ENCODE measurements around the gene KRT37.

Gene KRT37

DNA sequence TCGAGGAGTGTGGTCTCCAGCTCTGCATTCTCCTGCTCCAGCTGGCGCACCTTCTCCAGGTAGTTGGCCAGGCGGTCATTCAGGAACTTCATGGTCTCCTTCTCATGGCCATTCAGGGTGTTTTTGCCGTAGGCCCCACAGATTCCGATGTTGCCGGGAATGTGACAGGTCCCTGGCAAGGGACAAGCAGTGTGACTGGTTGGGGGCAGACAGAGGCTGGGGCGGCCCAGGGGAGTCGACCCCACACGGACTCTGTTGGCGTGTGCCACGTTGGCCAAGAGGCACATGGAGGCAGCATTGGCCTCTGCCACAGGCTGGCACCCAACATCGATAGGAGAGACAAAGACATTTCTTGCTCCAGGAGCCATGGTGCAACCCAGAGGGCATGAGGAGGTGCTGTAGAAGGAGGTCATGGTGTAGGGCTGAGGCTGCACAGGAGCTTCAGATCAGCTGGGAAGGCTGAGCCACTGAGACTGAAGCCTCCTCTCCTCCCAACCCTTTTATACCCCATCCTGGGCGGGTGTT lies at the start of gene KRT37:
Gene KRT37, minus strand, starts transcription at position 475 of the 525 bp plus-strand sequence. Its CDS starts 62 bp downstream, at position 413.
- DNase-seq (ENCODE audit: low read depth, low spot score) = no peak

DNA sequence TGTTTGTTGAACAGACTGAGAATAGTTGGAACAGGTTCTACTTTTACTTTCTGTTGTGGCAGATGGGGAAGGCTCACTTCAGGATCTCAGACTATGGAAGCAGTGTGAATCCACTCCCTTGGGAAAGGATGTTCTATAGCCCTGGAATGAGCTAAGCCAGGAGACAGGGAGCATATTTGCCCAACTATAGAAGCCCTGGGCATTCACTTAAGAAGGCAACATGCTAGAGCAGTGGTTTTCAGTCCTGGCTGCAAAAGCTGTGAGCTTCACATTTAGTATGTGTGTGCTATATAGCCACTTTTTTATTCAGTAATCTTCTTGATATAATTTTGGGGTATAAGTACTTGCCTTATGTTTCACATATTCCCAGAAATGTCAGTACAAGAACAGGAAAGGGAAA lies 44.0 kb upstream of the KRT37 start:
- no peak for DNase-seq (ENCODE audit: low read depth, low spot score)

DNA sequence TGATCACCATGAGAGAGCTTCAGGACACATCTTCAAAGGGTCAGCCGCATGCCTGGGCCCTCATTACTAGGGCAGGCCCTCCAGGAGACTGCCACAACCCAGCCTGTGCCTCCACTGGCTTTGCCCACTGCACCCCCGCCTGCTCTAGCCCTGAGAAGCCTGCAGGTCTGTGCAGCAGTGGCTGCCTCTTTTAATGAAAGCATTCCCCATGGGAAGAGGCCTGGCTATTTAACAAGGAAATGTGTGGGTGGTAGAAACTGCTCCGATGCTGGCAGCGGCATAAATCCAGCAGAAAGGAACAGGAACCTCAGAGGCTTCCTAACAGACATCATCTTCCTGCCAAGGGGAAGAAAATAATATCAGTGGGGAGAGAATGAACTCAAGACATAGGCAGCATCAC lies 43.2 kb upstream of the KRT37 start:
- no peak for DNase-seq (ENCODE audit: low read depth, low spot score)

DNA sequence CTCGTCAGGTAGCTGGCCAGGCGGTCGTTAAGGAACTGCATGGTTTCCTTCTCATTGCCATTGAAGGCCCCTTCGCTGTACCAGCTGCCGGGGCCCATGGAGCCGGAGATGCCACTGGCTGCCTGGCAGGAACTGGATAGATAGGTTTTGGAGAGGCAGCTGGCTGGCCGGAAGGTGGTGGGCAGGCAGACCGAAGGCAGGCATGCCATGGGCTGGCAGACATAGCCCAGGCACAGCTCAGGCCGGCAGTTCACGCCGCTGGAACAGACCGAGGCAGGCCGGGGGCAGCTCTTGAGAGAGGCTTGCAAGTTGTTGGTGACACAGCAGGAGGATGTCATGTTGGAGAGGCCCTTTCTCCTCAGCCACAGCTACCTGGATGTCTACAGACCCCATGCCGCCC lies 42.6 kb upstream of the KRT37 start, which contains the start of gene KRT32:
Gene KRT32, minus strand, starts transcription at position 399 of the 400 bp plus-strand sequence. Its CDS starts 61 bp downstream, at position 338.
- no peak for DNase-seq (ENCODE audit: low read depth, low spot score)

DNA sequence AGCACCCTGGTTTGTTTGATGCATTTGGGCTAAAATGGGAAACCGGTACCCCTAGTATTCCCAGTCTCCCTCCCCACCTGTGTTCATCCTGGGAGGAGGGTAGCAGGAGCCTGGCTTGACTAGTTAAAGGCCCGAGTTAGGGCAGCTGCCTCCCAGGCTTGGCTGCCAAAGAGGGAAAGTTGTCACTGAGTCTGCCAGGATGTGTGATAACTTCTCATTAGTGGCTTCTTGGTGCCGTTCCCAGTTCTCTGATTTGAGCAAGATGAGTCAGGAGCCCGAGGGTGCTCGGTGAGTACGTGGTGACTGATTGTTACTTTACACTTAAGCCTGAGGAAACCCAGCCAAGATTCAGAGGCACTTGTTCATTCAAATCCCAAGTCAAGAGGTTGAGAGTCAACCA lies 40.3 kb upstream of the KRT37 start:
- DNase-seq (ENCODE audit: low read depth, low spot score) = no peak

DNA sequence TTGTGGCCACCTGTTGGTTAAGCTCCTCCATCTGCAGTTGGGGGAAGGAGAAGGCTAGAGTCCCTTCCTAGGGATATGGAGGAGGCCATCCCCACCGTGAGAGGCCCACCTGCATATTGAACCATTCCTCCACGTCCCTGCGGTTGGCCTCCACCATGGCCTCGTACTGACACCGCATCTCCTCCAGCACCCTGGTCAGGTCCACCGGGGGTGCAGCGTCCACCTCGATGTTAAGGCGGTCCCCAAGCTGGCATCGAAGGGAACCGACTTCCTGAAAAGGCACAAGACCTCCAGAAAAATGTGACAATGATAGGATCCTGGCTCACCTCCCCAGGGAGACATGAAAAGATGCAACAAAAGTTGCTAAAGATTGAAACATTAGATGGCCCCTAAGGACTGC lies 39.8 kb upstream of the KRT37 start:
- DNase-seq (ENCODE audit: low read depth, low spot score) = no peak

DNA sequence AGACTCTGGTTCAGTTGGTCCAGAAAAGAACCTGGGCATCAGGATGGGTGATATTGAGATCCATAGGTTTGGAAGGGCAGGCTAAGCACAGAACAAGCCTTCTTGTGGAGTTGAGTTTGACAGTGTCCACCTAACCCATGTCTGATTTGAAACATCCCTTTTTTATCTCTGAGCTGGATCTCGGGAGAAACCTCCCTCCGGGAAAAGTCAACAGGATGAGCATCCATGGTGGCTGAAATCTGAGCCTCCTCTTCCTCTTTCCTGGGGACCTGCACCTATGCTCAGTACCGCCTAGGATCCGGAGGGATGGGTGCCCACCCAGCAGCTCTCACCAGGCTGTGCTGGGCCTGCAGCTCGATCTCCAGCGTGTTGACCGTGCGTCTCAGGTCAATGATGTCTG lies 39.4 kb upstream of the KRT37 start:
- no peak for DNase-seq (ENCODE audit: low read depth, low spot score)

DNA sequence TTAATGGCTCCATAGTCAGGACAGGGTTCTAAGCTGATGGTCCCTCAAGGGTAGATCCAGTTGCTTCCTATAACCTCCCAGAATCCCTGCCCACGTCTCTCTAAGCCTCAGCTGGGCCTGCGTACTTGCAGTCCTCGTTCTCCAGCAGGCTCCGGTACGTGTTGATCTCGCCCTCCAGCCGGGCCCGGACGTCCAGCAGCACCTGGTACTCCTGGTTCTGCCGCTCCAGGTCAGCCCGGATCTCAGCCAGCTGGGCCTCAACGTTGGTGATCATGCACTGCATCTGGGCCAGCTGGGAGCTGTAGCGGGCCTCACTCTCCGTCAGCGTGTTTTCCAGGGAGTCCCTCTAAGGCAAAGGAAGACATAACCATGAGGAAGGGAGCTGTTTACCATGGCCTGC lies 38.3 kb upstream of the KRT37 start:
- DNase-seq (ENCODE audit: low read depth, low spot score) = no peak

DNA sequence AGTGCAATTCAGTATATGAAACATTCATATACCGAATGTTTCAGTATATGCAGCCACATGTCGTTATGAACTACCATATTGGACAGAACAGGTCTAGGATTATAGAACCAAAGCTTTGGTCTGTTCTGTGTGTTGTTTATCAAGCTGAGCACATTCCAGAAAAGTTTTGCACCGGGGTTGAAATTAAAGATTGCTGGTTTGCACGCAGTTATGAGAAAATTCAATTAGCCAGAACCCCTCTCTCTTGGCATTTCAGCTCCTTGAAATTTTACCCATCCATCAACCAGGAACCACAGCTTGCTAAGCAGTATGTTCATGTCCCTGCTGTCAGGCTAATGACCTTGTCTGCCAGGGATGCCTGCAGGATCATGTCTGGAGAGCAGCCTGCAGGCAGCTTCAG lies 33.3 kb upstream of the KRT37 start:
- DNase-seq (ENCODE audit: low read depth, low spot score) = no peak

DNA sequence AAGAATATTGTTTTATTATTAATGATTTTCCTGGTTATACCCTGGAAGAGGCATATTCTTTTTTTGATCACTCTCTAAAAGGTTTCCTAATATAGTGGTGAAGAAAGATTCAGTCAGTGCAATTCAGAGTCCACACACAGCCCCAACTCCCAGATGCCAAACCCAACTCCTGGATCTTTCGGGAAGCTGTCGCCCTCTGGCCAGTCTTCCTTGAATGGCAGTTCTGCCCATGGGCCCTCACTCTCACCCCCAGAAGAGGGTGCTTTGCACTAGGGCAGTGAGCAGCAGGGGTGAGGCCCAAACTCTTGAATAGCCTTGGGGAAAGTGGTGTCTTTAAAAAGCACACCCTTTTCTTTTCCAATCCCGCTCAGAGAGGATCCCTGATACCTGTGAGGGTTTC lies 31.8 kb upstream of the KRT37 start:
- DNase-seq (ENCODE audit: low read depth, low spot score) = no peak

DNA sequence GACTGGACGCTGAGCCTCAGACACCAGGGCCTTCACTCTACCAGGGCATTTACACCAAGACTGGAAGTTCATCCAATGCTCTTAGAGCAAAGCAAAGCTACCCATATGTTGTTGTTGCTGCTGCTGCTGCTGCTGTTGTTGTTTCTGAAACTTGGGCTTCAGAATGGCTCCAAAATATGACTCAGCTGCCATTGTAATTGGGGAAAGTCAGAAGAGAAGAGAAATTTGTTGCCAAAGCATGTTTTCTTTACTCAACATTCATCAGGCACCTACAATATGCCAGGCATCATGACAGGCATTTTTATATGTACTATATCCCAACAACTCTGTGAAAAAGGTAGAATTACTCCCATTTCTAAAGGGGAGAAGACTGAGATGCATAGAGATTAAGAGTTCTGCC lies 30.9 kb upstream of the KRT37 start:
- DNase-seq (ENCODE audit: low read depth, low spot score) = no peak

DNA sequence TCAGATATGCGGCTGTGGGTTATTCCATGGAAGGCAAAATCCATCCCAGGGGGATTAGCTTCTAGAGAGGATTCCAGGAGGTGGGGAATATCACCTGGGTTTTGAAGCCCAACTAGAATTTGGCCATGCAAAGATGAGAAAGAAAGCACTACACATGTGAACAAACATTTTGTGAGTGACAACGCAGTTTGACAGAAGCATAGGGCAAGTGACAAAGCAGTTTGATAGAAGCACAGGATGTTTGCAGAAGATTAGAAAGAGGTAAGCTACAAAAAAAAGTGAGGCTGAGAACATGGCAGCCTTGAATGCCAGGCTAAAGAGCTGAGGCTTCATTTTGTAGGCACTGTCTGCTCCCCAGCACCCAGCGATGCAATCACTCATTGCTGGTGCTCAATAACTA lies 28.7 kb upstream of the KRT37 start:
- DNase-seq (ENCODE audit: low read depth, low spot score) = no peak

DNA sequence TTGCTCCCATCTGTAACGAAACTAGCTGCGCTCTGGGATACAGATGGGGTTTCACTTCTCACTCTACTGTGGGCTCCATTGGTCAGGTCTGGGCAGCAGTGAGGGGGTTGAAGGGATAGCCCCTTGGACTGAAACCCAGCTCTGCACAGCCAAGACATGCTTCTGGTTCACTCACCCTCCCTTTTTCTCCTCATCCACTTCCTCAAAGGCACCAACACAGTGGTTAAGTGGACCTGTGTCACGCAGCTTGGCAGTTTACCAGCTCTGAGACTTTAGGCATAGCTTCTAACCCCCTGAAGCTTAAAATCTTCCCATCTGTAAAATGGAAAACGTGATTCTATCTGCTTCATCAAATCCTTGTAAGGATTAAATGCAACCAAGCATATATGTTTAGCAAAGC lies 27.9 kb upstream of the KRT37 start:
- DNase-seq (ENCODE audit: low read depth, low spot score) = no peak

DNA sequence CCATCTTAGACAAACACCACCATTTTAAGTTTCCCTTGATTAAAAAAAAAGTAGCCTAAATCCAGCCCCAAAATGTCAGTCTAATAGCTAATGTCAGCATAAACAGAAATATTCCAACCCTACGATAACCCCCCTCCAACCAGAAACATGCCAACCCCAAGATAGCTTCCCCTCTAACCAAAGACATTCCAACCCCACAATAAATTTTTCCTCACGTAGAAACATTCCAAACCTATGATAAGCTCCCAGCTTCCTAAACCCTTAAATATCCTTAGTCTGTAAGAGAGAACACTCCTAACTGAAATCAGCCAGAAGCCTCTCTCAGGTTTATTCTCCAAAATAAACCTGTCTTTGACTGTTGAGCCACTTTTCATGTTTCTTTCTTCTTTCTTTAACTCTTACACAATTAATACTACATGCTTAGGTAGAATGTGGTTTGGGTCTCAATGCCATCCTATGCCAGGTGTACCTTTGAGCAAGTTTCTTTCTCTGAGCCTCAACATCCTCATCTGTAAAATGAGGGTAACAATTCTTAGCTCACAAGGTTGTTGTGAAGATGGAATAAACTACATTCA lies 26.9 kb upstream of the KRT37 start:
- no peak for DNase-seq (ENCODE audit: low read depth, low spot score)

DNA sequence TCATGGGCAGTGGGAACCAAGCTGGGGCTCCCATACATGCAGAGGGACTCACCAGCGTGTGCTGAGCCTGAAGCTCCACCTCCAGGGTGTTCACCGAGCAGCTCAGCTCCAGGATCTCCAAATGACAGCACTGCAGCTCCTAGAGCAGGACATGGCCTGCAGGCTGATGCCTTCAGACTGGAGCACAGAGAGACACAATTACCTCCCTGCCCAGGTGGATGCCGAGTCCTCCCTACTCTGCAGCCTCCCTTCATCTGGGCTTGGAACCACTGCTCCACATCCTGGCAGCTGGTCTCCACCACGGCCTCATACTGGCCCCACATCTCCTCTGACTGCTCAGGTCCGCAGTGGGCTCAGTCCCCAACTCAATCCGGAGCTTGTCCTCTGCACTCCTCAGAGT lies 24.6 kb upstream of the KRT37 start:
- no peak for DNase-seq (ENCODE audit: low read depth, low spot score)

DNA sequence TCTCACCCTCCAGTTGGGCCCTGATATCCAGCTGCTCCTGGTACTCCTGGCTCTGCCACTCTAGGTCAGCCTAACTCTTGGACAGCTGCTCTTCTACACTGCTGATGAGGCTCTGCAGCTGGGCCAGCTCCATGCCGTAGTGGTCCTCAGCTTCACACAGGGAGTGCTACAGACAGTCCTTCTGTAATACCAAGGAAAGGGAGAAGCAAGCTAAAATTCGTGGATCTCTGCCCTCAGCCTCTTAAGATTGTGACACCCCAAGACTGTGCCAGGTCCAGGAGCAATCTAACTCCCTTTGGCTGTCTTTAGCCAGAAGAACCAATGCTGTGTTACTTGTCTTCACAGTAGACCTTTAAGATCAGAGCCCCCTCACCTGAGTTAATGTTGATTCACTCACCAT lies 24.1 kb upstream of the KRT37 start:
- DNase-seq (ENCODE audit: low read depth, low spot score) = no peak

DNA sequence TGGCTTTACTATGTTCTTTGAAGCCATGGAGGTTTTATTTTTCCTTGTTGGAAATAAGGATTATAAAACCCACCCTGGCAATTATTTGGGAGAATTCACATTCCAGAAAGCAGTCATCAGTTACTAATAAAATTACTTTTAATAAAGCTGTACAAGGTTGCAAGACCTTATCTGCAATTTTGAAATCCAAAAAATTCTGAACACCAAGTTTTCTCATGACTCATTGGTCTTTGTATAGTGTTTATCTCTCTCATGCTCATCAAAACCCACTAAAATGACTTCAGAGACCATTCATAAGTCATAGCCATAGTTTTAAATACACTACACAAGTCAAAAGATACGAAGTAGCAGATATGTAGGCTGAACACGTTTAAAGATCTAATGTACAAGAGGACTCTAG lies 22.4 kb upstream of the KRT37 start:
- no peak for DNase-seq (ENCODE audit: low read depth, low spot score)

DNA sequence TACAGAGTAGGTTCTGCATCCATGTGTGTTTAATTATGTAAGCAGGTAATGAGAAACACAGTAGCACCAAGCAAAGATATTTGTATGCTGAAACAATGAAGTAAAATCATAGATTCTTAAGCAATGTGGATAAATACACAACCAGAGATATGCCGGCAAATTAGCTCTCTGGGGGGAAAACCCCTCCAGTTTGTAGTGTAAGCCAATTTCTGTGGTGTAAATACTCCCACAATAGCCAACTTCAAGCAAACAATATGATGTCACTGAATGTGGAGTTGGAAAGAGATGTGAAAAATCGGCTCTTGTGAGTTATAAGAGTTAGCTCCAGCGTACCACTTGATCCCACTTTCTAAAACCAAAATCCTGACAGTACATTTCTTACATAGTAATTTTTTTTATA lies 20.3 kb upstream of the KRT37 start:
- DNase-seq (ENCODE audit: low read depth, low spot score) = no peak

DNA sequence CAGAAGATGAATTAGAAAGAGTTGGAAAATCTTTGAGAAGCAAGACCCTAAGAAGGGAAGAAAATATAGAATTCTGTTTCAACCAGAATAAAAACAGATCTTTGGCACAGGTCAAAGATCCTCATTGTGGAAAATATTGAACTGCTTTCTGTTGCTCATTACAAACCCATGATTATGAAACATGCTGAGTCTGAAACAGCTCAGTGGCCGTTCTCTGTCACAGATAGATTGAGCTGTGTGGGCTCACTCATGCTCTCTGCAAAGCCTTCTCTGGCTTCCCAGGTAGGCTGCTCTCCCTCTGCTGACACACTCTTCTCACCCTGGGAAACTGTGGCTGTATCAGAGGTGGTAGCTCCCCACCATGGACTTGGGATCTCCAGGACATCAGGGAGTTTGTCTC lies 19.8 kb upstream of the KRT37 start:
- DNase-seq (ENCODE audit: low read depth, low spot score) = no peak

DNA sequence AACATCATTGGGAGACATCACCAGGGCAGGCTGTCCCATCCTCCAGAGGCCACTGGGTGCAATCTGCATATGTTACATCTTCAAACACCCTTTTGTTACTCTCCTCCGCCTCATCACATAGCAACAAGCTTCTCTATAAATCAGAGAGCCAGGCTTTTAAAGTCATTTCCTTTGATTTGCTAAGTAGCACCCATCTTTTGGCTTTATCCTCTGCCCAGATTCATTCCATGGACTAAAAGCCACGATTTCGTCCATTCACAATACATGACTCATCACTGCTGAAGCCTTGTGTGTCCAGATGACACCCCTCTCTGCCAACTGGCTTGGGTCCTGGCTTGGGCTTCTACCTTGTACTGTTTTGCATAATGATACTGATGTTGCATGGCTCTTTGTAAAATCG lies 18.4 kb upstream of the KRT37 start:
- DNase-seq (ENCODE audit: low read depth, low spot score) = no peak

DNA sequence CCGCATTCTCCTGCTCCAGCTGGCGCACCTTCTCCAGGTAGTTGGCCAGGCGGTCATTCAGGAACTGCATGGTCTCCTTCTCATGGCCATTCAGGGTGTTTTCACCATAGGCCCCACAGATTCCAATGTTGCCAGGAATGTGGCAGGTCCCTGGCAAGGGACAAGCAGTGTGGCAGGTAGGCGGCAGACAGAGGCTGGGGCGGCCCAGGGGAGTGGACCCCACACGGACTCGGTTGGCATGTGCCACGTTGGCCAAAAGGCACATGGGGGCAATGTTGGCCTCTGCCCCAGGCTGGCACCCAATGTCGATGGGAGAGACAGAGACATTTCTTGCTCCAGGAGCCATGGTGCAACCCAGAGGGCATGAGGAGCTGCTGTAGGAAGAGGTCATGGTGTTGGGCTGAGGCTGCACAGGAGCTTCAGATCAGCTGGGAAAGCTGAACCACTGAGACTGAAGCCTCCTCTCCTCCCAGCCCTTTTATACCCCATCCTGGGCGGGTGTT lies 16.2 kb upstream of the KRT37 start, which contains the start of gene KRT38:
Gene KRT38, minus strand, starts transcription at position 453 of the 503 bp plus-strand sequence. Its CDS starts 62 bp downstream, at position 391.
- DNase-seq (ENCODE audit: low read depth, low spot score) = no peak

DNA sequence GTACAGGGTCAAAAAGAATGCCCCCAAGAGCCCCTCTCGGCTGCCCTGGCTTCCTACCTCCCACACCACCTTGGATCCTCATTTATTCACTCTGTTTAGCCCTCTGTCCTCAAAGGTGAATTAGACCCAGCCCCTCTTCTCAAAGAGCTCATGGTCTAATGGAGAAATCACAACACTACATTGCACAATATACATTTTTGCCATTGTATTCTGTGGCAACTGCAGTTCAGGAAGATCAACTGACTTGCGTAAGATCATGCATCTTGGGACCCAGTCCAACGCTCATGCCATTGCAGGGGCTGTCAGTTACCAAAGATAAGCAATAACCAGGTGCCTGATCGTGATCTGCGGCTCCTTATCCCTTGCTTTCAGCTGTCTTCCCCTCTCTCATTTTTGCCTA lies 15.0 kb upstream of the KRT37 start:
- no peak for DNase-seq (ENCODE audit: low read depth, low spot score)

DNA sequence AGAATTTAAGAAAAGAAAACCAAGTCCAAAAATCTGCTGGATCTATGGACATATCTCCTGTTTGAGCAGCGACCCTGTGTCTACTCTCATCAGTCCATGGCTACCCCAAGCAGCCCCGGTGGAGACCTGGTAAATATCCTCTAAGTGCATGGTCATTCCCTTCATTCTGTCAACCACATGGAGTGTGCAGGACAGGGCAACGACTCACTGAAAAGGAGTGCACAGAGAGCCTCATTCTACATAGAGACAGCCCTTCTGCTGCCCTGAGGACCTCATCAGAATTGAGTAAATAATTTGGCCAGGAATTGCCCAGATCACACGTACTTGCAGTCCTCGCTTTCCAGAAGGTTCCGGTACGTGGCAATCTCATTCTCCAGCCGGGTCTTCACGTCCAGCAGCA lies 13.4 kb upstream of the KRT37 start:
- DNase-seq (ENCODE audit: low read depth, low spot score) = no peak

DNA sequence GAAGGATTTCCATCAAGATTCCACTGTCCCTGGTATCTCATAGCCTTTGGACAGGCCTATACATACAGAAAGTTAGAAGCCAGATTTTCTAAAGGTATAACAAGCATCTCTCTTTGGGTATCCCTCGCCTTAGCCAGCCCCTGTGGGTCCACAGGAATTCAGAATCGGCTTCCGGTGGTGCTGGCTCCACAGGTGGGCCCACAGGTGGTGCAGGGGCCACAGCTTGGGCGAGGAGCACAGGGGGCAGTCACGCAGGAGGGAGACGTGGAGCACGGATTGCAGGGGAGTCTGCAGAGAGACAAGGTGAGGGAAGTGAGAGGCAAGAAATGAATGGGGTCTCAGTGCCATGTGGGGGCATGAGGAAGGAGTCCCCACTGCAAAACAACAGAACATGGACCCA lies 12.9 kb upstream of the KRT37 start:
- DNase-seq (ENCODE audit: low read depth, low spot score) = no peak
